Esophagus squamous epithelium (tissue), 5 donors: ENCODE results near the gene WDR18. TPM values are rescaled to one million over a fixed set of nuclear protein-coding genes. Genes with fewer than 3 reads are reported as not detected.

Experiments
- DNase-seq: peaks from one replicate; lab custom pipeline; 2025; lab: John Stamatoyannopoulos, UW
- H3K27ac ChIP-seq, 4 donors: fragments of 200-600 bp; sonication (generic); one replicate each; pipeline ENCODE4 v1.5.1; 2016 to 2019; ENCODE audit warnings: mild to moderate bottlenecking in 1 of 4
- H3K27me3 ChIP-seq, 4 donors: fragments of 200-600 bp; sonication (generic); 1 replicate in 3 of 4; 2 replicates in 1 of 4; pipeline versions ENCODE4 v1.5.1 to v1.6.0; 2017 to 2021; ENCODE audit warnings: antibody characterized with exemption in 1 of 4
- H3K36me3 ChIP-seq, 3 donors: fragments of 200-600 bp; sonication (generic); one replicate each; pipeline ENCODE4 v1.5.1; 2016 to 2019
- H3K4me1 ChIP-seq, 3 donors: fragments of 200-600 bp; sonication (generic); one replicate each; pipeline ENCODE4 v1.5.1; 2017 to 2019
- H3K4me3 ChIP-seq, 4 donors: fragments of 200-600 bp; sonication (generic); 1 replicate in 3 of 4; 2 replicates in 1 of 4; pipeline ENCODE4 v1.5.1; 2016 to 2019; ENCODE audit warnings: mild to moderate bottlenecking in 2 of 4, moderate library complexity in 1 of 4
- H3K9me3 ChIP-seq, 3 donors: fragments of 200-600 bp; sonication (generic); one replicate each; pipeline ENCODE4 v1.5.1; 2016 to 2019
- POLR2A ChIP-seq, 4 donors: fragments of 450-650 bp; IDR thresholded peaks; one replicate each; pipeline ENCODE4 v1.6.1; 2017; ENCODE audit warnings: antibody characterized with exemption in 4 of 4, mild to moderate bottlenecking in 4 of 4, moderate library complexity in 3 of 4
- WGBS, 2 donors: methylation state at CpG; one replicate each; pipeline ENCODE4 v1.1.5; 2018; 5-methylcytosine and 5-hydroxymethylcytosine counted together
- intact Hi-C: fragments of 100-400 bp; cut with DNase I; formaldehyde crosslinking; loops from one replicate; pipeline ENCODE4 v1.15.0; 2022
- total RNA-seq, 4 donors: library from RNA; depleted of rRNA; stranded (reverse); fragments of >200 nt; gene quantifications; one replicate each; pipeline ENCODE4 v1.1.0, GENCODE V29; 2016
- TF ChIP-seq, protein P1 (sequence below), 6 experiments: fragments of 450-650 bp in 4 of 6; fragments of 200-600 bp in 2 of 6; sonication (generic) in 2 of 6; IDR thresholded peaks; one replicate each; pipeline ENCODE4 v1.5.1; 2016 to 2019; ENCODE audit warnings: antibody characterized with exemption in 6 of 6, mild to moderate bottlenecking in 4 of 6, moderate library complexity in 4 of 6
- donor health status: DM: yes; HTN: yes; CAD: no.

Gene WDR18
- total RNA-seq, 4 donors from 2014 or later: 28.2 to 70.1 (median 53.0) TPM

DNA sequence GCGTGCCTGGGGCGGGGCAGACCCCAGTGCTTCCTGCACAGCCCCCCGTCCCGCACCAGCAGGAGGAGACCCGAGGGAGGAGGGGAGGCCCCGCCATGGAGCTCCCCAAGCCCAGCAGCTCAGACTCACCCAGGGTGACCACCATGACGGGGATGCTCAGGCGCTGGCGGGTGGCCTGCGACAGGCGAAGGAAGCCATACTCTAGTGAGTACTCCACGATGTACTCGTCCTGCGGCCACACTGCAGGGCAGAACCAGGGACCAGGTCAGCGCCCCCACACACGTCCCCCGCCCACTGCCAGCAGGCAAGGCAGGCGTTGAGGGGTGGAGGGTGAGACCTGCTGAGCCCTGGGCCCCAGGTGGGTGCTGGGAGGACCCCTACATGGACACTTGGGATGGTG, 28.2 kb downstream of the WDR18 start:
- Histone ChIP-seq H3K4me3 (no peak overlapping the region), H3K27ac (no peak overlapping the region), H3K36me3 (peaks cover 44 to 74% (median 45%) of the 10 kb centered on the region in 3 donors), H3K9me3 (no peaks in the 10 kb centered on the region), H3K27me3 (no peaks in the 10 kb centered on the region), H3K4me1 (peaks cover 27 to 55% (median 28%) of the 10 kb centered on the region in 3 donors)
- TF ChIP-seq, protein P1, sequence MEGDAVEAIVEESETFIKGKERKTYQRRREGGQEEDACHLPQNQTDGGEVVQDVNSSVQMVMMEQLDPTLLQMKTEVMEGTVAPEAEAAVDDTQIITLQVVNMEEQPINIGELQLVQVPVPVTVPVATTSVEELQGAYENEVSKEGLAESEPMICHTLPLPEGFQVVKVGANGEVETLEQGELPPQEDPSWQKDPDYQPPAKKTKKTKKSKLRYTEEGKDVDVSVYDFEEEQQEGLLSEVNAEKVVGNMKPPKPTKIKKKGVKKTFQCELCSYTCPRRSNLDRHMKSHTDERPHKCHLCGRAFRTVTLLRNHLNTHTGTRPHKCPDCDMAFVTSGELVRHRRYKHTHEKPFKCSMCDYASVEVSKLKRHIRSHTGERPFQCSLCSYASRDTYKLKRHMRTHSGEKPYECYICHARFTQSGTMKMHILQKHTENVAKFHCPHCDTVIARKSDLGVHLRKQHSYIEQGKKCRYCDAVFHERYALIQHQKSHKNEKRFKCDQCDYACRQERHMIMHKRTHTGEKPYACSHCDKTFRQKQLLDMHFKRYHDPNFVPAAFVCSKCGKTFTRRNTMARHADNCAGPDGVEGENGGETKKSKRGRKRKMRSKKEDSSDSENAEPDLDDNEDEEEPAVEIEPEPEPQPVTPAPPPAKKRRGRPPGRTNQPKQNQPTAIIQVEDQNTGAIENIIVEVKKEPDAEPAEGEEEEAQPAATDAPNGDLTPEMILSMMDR (IDR thresholded peaks at IDR 0.05): no peak
- no peak for TF ChIP-seq POLR2A (IDR thresholded peaks at IDR 0.05)
- DNase-seq: no peak
- intact Hi-C loops: no loop called here
- WGBS, 2 donors: 90% methylated on average over 2 of the region's 18 CpGs; no CpG with 5 or more reads in 1 of the 2 donors

DNA sequence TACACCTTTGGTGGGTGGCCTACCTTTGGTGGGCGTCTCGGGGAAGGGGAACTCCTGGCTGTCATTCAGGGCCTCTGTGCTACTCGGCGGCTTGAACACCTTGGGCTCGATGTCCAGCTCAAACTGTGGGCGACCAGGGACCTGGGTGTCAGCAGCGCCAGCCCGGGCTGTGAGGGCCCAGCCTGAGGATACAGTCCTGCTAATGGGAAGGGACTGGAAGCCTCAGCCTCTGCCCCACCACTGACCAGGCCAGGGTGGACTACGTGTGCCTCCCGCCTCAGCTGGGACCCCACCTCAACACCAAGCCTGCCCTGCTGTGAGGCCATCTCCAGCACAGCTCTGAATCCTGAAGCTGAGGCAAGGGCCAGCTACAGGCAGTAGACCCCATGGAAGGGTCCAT, 29.1 kb downstream of the WDR18 start:
- H3K27me3 ChIP-seq: no peaks in the 10 kb centered on the region
- 90 to 100% methylated on average over 1 to 5 of the region's 10 CpGs for WGBS, 2 donors
- TF ChIP-seq, protein P1 (IDR thresholded peaks at IDR 0.05): no peak
- no peak for TF ChIP-seq POLR2A (IDR thresholded peaks at IDR 0.05)
- intact Hi-C loops: no loop called here
- DNase-seq: no peak
- H3K36me3 ChIP-seq: peaks cover 44 to 72% (median 45%) of the 10 kb centered on the region in 3 donors
- H3K27ac ChIP-seq: no peak overlapping the region
- no peak overlapping the region for H3K4me3 ChIP-seq
- H3K9me3 ChIP-seq: no peaks in the 10 kb centered on the region
- peaks cover 36 to 64% (median 37%) of the 10 kb centered on the region in 3 donors for H3K4me1 ChIP-seq

DNA sequence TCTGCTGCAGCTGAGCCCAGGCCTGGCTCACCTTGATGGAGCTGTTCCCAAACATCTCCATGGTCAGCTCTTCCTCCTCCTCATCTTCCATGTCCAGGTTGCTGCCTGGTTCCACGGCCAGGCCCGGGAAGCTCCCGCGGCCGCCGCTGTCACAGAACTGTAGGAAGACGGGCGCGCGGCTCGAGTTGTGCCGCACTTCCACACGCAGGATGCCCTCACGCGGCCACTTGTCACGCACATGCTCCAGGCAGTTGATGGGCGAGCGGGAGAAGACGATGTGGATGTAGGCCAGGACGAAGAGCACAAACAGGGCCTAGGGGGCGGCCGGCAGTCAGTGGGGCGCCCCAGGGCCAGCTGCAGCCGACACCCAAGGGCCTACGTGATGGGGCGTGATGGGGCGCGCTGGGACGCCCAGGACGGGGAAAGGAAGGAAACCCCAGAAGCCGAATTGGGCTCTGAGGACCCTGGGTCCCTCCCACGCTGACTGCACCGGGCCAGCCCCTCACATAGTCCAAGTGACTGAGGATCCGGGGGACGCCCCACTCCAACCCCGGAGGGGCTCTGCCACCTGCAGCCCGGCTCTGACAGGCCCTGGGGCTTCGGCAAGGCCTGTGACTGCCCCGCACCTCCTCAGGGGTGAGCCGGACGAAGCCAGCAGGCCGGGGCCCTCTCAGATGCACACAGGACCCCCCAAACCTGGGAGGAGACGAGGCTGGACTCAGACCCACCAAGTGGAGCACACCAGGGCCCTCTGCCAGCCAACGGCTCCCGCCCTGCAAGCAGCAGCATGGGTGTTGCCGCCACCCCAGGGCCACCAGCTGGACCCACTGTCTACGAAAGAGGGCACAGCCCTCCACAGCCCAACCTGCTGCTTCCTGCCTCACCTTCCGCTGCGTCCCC, 30.3 kb downstream of the WDR18 start:
- H3K4me3 ChIP-seq: no peak overlapping the region
- DNase-seq: no peak
- peaks cover 39 to 60% (median 44%) of the 10 kb centered on the region in 3 donors for H3K36me3 ChIP-seq
- intact Hi-C loops: no loop called here
- WGBS, 2 donors: 91 to 100% methylated on average over 4 to 21 of the region's 49 CpGs
- H3K27ac ChIP-seq: no peak overlapping the region
- H3K9me3 ChIP-seq: no peaks in the 10 kb centered on the region
- no peaks in the 10 kb centered on the region for H3K27me3 ChIP-seq
- no peak for TF ChIP-seq POLR2A (IDR thresholded peaks at IDR 0.05)
- TF ChIP-seq, protein P1 (IDR thresholded peaks at IDR 0.05): no peak
- peaks cover 48 to 71% (median 49%) of the 10 kb centered on the region in 3 donors for H3K4me1 ChIP-seq

GRCh38 chr19:1015061-1015781, 31.1 kb downstream of the WDR18 start:
- Histone ChIP-seq H3K4me3 (no peak overlapping the region), H3K36me3 (peaks cover 32 to 52% (median 38%) of the 10 kb centered on the region in 3 donors)

More at GRCh38 chr19:1015061-1015781, 31.1 kb downstream of the WDR18 start:
- TF ChIP-seq, protein P1 (IDR thresholded peaks at IDR 0.05): no peak
- no peak for TF ChIP-seq POLR2A (IDR thresholded peaks at IDR 0.05)
- peak overlapping the region; percentile 89 to 97 (median 94) for H3K27ac ChIP-seq
- H3K27me3 ChIP-seq: no peaks in the 10 kb centered on the region
- no peak for DNase-seq
- WGBS, 2 donors: no CpG with 5 or more reads among the region's 29 CpGs
- peaks cover 55 to 71% (median 56%) of the 10 kb centered on the region in 3 donors for H3K4me1 ChIP-seq
- intact Hi-C loops: no loop called here
- H3K9me3 ChIP-seq: no peaks in the 10 kb centered on the region
